Stimulated activated CD4-positive, alpha-beta T cell treated with anti-CD3 and anti-CD28 coated beads, Interleukin-1b, Interleukin-23, amount 100 ng/mL, for 1 hour (primary cell): ENCODE measurements around the gene LDAH.
"Not testable (repeated sequence)": the region's sequence is repeated elsewhere in the genome, so short reads cannot be mapped to it uniquely, and the experiment has no call there.

Experiments
- DNase-seq, 2 donors: peaks; one replicate each; pipeline ENCODE4 v3.0.0-alpha.2; 2020; ENCODE audit warnings: low read depth in 2 of 2

Gene LDAH

DNA sequence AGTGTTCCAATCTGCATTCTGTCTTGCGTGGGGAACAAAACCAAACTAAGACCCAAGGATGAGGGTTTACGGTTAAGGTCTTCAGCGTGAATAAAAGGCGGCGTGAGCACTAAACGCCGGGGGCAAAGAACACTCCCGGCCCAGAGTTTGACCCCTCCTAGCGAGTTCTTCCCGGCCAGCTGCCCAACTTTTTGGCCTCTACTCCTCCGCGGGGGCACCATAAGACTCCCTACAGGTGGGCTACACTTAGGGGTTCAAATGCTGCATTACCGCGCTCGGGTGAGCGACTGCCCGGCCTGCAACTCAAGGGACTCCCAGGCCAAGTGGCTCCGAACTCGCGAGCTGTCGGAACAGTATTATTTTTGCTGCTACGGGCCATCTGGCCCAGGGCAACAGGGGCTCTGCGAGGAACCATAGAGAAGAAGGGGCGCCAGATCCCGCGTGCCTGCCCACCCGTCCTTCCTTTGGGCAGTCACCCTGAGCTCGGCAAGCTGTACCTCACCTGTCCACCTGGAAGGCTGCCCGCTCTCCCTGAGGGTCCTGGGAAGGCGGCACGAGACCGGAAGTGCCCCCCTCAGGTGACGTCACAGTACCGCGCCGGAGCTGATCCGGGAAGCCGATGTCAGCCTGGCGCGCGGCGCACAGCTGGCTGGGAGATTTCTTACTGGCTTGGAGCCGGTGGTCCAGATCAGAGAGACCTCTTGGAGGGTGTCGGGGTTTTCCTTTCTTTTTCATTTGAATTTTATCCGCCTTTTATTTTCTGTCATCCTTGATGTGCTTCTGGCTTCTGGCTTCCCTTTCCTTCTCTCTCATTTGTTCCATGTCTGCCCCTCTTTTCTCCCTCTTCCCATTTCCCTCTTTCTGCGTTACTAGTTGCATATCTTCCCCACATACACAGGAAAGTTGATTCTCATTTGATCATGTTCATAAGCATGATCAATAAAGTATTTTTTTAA lies at the start of gene LDAH:
TSS of gene LDAH (minus strand) at position 567 of the 956 bp plus-strand sequence. CDS start 21,638 bp downstream, outside the sequence.
- peak; percentile 50 to 74 for DNase-seq

DNA sequence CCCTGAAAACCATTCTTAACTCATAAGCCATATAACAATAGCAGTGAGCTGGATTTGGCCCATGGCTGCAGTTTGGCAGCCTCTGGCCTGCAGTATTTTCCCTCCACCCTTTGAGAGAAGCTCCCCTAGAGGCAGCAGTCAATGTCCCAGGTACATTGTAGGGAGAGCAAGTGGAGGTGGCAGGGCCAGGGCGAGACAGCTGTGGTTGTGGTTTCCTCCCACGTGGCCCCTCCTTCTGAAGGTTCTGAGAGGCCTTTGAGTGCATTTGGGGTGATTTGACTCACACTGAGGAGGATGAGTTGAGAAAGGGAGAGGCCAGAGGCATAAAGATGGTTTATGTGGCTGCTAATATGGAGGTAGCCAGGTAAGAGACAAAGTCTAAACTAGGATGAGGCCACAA lies 45.5 kb upstream of the LDAH start:
- peak in 1 of 2 donors; percentile 1 for DNase-seq

DNA sequence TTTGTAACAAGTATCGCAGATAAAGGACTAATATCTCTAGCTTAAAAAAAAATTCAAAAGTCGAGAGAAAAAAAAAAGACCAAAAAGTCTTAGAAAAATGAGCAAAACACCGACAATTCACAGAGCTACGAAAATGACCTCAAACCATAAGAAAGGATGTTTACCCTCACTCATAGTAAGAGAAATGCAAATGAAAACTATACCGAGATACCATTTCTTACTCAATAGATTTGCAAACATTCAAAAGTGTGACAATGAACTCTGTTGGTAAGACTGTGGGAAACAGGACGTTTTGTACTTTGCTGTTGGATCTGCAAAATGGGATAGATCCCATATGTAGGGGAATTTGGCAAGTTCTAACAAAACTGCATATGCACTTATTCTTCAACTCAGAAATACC lies 39.9 kb upstream of the LDAH start:
- DNase-seq = no peak

DNA sequence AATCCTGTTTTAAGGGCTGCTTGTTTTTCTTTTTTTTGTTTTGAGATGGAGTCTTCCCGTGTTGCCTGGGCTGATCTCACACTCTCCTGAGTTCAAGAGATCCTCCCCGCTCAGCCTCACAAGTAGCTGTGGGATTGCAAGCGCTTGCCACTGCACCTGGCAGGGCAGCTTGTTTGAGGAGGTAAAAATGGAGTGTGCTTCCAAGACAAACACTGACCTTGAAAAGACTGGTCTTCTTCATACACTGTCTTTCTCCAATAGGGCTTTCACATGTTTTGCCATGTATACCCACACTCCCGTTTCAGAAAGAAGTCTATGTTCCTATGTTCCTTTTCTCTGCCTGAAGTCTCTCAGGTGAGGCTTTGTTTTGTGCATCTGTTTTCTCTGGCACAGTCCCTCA lies 32.6 kb upstream of the LDAH start:
- no peak for DNase-seq

DNA sequence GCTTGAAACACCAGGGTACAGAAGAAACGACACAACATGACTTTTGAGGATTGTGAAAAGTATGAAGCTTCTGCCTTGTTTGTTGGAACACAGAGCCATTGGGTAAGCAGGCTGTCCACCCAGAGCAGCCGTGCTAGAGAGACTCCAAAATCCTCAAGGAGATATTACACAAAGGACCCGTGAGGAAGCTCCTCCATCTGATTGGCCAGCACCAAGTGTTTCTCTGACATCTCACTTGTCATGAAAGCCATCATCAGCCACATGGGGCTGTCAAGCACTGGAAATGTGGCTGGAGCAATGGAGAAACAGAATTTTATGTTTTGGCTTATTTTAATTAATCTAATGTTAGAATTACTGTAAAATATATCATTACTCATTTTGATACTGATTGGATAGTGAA lies 29.8 kb upstream of the LDAH start:
- no peak for DNase-seq

DNA sequence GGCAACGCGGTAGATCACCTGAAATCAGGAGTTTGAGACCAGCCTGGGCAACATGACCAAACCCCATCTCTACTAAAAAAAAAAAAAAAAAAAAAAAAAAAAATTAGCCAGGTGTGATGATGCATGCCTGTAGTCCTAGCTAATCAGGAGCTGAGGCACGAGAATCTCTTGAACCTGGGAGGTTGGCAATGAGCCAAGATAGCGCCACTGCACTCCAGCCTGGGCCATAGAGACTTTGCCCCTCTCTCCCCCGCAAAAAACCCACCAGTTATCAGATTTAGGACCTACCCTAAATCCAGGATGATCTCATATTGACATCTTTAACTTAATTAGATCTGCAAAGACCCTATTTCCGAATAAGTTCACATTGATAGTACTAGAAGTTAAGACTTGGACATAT lies 29.2 kb upstream of the LDAH start:
- DNase-seq = no peak

DNA sequence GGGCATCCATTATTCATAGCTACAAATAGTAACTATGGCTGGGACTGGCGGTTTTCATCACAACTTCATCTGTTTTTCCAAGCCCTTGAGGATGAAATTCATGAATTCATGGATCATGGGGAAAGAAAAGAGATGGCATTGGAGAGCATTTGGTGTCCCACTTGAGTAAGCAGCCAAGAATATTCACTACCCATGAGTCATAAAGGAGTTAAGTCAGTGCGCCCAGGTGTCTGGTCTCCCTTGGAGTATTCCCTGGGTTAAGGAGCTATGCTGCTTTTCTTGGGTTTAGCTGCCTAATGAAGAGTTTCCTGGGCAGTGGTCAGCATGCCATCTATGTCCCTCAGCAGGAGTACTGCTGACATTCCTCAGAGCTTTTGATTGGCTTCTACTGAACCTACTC lies 21.3 kb upstream of the LDAH start:
- no peak for DNase-seq

DNA sequence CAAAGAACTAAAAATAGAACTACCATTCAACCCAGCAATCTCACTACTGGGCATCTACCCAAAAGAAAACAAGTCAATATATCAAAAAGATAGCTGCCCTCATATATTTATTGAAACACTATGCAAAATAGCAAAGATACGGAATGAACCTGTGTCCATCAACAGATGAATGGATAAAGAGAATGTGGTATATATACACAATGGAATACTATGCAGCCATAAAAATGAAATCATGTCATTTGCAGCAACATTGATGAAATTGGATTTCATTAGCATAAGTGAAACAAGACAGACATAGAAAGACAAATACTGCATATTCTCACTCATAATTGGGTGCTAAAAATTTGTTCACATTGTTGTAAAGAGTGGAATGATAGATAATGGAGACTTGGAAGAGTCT lies 16.2 kb upstream of the LDAH start:
- DNase-seq = no peak

DNA sequence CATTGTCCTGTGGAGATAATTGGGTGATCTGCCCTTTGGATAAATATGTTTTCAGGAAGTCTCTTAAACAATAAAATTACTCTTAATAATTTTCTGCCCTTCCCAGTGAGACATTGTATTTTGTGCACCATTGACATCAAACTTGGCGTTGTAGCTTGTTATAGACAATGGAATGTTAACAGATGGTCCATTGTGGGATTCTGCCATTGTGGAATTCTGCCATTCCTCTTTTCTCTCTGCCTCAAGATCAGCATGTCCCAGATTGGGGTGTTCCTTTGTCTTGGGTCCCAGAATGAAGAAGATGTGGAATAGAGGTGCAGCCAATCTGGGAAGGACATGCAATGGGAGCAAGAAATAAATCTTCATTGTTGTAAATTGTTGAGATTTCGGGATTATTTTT lies 15.1 kb upstream of the LDAH start:
- no peak for DNase-seq

DNA sequence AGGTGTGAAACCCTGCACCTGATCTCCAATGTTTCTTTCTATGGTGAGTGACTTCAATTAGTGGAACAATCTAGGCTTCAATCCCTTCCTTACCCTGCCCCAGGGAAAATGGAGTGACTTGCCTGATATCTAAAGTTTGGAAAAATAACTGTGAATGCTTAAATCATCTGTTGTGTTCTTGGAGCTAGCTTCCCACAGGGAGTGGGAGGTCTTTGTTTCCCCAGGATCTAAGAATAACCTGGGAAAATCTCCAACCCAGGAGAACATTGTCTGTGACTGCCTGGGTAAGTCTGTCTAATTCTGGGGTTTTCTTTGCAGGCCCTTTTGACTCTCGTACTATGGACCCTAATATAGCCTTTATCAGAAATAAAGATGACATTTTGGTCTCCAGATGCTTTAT lies 13.6 kb upstream of the LDAH start:
- DNase-seq = no peak

DNA sequence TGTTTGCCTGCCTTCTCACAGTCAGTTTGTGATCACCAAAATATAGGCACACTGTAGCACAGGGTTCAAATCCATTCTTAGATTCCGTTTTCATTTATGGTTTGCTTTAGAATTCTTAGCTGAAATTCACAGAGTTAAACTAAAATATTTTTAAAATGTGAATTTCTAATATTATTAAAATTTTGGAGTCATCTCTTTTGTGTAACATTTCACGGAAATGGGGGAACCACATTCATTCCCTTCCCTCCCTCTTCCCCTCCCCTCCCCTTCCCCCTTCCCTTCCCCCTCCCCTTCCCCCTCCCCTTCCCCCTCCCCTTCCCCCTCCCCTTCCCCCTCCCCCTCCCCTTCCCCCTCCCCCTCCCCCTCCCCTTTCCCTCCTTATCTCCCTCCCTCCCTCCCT lies 11.4 kb upstream of the LDAH start:
- no peak for DNase-seq

DNA sequence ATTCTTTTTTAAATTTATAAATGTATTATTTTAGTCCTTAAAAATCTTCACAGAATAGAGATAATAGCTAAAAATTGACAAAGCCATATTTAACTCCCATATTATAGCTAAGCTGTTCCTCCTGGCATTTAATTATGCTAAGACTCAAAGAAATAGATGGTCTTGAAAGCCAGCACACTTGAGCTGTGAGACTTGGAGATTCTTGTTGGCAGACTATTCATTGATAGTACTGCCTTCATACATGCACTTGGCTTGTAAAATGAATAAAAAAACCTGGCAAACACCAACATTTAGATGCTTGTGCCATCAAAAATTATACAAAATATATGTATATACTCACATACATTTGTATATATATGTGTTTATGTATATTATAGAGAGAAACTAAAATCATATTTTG lies 9.7 kb upstream of the LDAH start:
- DNase-seq = no peak

DNA sequence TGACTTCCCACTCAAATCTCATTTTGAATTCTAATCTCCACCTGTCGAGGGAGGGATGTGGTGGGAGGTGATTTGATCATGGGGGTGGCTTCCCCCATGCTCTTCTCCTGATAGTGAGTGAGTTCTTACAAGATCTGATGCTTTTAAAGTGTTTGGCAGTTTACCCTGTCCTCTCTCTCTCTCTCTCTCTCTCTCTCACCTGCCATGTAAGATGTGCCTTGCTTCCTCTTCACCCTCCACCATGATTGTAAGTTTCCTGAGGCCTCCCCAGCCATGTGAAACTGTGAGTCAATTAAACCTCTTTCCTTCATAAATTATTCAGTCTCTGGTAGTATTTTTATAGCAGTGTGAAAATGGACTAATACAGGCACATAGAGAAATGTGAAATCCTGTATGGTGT lies 7.0 kb upstream of the LDAH start:
- DNase-seq = no peak

DNA sequence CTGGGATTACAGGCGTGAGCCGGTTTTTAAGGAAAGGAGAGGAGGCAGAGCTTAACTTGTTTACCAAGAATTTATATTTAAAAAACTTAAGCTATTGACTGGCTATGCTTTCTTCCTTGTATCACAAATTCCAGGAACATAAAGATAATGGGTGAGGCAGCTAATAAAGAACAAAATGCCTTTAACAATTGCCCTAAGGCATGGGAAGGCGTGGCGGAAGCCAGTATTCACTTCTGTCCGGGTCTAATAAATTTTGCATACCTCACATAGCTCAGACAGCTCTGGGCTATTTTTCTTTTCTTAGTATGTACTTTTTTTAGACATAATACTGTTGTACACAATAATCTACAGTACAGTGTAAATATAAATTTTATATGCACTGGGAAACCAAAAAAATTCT lies 1.0 kb upstream of the LDAH start:
- DNase-seq = no peak

DNA sequence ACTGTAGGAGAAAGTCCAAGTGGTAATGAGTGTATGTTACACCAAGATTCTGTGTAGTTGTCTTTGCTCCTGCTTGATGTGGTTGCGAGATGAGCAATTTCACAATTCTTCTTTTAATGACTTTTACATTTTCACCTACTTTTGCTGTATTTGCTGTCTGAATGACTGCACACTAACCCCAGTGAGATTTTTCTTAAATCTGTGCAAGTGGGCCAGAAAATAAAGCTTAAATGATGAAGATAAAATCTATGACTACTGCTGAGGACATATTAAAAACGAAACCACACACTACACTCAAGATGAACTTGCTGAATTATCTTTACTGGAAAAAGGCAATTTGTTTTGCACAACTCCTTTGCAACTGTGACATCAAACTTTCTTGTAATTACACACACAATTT lies 4.1 kb downstream of the LDAH start:
- DNase-seq = no peak

DNA sequence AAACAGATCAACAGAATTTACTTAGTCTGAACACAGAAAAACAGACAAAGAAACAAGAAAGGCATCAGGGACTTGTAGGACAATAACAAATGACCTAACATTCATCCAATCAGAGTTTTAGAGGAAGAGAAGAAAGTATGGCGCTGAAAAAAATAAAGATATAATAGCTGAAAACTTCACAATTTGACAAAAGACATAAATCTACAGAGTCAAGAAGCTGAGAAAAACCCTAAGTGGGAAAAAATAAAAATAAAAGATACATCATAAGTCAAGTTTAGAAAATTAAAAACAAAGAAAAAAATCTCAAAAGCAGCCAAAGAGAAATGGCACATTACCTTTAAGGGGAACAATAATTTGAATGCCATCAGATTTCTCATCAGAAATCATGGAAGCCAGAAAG lies 7.7 kb downstream of the LDAH start:
- no peak for DNase-seq

DNA sequence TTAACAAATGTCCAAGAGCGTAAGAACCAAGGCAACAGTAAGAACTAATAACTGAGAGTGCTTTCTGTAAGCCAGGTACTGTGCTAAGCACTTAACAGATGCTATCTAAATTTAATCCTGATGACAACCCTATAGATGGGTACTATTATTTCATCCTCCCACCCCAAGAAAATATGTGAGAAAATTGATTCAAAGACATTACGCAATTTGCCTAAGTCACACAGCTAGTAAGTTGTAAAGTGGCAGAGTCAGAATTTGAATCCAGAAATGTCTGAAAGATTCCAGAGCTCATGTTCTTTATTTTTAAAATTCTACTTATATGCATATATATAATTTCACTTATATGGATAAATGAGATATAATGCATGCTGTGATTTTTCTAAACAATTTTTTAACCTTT lies 10.1 kb downstream of the LDAH start:
- no peak for DNase-seq

DNA sequence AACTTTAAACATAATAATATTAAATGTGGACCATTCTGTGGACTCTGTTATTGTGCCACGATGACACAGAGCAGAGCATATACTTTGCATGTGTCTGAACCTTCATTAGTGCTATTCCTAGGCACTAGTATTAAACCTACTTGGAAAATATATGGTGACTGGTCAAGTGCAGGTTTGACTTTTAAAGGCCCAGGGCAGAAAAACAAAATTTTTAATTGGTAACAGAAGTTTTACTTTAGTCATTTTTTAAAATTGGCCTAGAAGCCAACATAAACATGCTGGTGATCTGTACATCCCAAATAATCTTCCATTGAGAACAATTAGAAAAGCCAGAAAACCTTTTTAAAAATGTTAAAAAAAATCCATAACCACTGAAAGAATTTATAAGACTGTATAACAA lies 16.6 kb downstream of the LDAH start:
- DNase-seq = no peak

DNA sequence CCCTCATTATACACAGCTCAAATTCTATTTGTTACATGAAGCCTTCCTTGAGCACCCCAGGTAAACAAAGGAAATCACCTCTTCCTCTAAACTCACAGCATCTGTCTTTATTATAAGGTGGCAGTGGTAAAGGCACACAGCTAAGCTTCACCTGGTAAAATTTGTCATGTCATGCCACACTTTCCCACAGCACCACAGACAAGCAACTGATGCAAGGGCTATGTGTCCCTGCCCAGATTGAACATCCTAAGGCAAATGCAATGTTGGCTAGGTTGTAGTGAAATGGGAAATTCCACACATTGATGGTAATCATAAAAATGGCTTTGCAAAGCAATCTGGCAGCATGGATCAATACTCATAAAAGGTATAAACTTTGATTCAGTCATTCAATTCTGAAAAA lies 18.9 kb downstream of the LDAH start:
- no peak for DNase-seq

DNA sequence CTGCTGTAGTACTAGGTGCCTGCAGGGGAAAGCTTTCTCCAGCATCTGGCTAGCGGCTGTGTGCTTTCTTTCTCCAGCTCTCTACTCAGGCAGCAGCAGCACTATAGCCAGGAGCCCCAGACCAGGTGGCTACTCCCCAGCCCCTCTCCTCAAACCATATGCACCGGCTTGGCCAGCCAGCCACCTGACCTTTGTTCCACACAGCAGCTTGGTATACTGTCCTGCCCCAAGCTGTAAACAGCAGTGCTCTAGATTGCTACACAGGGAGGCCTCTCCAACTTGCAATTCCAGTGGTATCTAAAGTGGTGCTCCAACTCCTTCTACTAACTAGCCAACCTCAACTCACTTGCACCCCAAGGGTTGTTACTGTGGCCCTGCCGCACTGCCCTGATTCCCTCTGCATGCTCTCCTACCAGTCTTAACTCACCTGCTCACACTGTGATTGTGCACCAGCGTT lies 19.6 kb downstream of the LDAH start:
- DNase-seq = no peak

DNA sequence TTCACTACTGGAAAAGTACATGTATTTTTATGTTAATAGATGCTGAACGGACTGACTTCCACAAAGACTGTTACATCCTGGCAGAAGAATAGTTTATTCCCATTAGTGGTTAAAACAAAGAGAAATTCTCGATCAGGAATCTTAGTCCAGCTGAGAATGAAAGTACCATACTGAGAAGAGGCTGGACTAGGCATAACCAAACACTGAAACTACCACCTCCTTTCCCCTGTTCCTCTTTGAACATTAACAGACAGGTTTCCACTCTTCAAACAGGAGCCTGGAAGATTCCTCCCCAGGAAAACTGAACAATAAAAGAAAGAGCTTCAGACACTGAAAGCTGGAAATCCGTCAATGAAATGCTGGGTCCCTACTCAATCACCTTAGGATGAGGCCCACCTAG lies 25.8 kb downstream of the LDAH start:
- DNase-seq = no peak

DNA sequence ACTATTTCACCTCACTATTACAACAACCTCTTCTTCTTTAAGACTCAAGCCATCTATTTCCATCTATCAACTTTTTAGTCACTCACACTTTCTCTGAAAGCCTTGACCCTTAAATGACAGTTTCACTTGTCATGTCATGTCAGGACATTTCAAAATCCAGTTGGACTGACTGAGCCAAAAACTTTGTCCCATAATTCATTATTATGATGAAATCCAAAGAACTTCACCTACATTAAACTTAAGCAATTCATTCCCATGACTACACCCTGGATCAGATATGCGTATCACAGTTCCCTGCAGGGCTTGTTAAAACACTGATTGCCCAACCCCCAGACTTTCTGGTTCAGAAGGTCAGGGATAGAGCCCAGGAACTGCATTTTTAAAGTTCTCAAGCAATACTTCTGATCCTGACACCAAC lies 26.5 kb downstream of the LDAH start:
- no peak for DNase-seq

DNA sequence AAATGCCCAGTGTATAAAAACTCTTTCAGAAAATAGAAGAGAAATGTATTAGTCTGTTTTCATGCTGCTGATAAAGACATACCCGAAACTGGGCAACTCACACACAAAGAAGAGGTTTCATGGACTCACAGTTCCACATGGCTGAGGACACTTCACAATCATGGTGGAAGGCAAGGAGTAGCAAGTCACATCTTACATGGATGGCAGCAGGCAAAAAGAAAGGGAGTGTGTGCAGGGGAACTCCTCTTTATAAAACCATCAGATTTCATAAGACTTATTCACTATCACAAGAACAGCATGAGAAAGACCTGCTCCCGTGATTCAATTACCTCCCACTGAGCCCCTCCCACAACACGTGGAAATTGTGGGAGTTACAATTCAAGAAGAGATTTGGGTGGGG lies 29.0 kb downstream of the LDAH start:
- DNase-seq = not testable (repeated sequence)
